22Rv1 (cell line): ENCODE results near the gene TMEM82.

ENCODE experiments used
- H3K27ac ChIP-seq: fragments of 450-650 bp; 2 replicates; pipeline ENCODE4 v1.5.1; 2017
- CTCF ChIP-seq: fragments of 450-650 bp; IDR thresholded peaks from 2 replicates; pipeline ENCODE4 v1.5.1; 2017; ENCODE audit warnings: mild to moderate bottlenecking
- ZFX ChIP-seq: fragments of 450-650 bp; IDR thresholded peaks from 2 replicates; pipeline ENCODE4 v1.6.1; 2017; ENCODE audit warnings: antibody characterized with exemption, borderline replicate concordance

The TMEM82 gene

GRCh38 chr1:15736038-15736891 is 6.0 kb upstream of the TMEM82 start, which contains the start of gene SLC25A34:
TSS of gene SLC25A34 (plus strand) at chr1:15736258. CDS start at chr1:15736486, 228 bp downstream.
- peak within 1 kb of the TSS; percentile 69 for H3K27ac ChIP-seq
- 0 out of 2 replicates have a peak, but pooled peaks have one; percentile 7 for TF ChIP-seq CTCF
- TF ChIP-seq ZFX, result no peak

- TF ChIP-seq ZFX, result no peak
- no peak for TF ChIP-seq CTCF
These were observed 5.4 kb upstream of the TMEM82 start for GRCh38 chr1:15736892-15737261.

GRCh38 chr1:15737324-15738319 is 4.7 kb upstream of the TMEM82 start:
- TF ChIP-seq ZFX, result no peak
- no peak for TF ChIP-seq CTCF
- no peak overlapping the region for H3K27ac ChIP-seq

More at GRCh38 chr1:15736892-15737261, 5.4 kb upstream of the TMEM82 start:
- peak overlapping the region; percentile 69; the same call in 1 of the 2 replicates for H3K27ac ChIP-seq

GRCh38 chr1:15738416-15739113 is 3.7 kb upstream of the TMEM82 start:
- TF ChIP-seq CTCF, result no peak
- TF ChIP-seq ZFX, result no peak
- H3K27ac ChIP-seq, result no peak overlapping the region

- H3K27ac ChIP-seq, result no peak overlapping the region
- no peak for TF ChIP-seq ZFX
- no peak for TF ChIP-seq CTCF
These were observed 3.0 kb upstream of the TMEM82 start for GRCh38 chr1:15739259-15739658.

- TF ChIP-seq ZFX, result no peak
- peak; percentile 22; the same call in 1 of the 2 replicates for TF ChIP-seq CTCF
- no peak overlapping the region for H3K27ac ChIP-seq
These were observed 2.6 kb upstream of the TMEM82 start for GRCh38 chr1:15739745-15740144.
